GM19025 (cell line): ENCODE measurements around the gene CRYGC.

Experiments used
- ATAC-seq: cut with Tn5 transposase; IDR thresholded peaks from one replicate; pipeline ENCODE4 v1.9.1; 2021; ENCODE audit warnings: mild to moderate bottlenecking, low read depth, moderate library complexity; ENCODE audit not compliant: unreplicated experiment

The CRYGC gene

GRCh38 chr2:208129744-208130711 is at the start of gene CRYGC:
CRYGC (minus strand) TSS chr2:208129828; CDS start chr2:208129792, 36 bp downstream.
- no peak for ATAC-seq

- no peak for ATAC-seq
Measured at GRCh38 chr2:208179028-208179609, 49.5 kb upstream of the CRYGC start.

GRCh38 chr2:208175840-208176153 is 46.2 kb upstream of the CRYGC start:
- ATAC-seq, result no peak

GRCh38 chr2:208175069-208175839 is 45.6 kb upstream of the CRYGC start:
- ATAC-seq, result peak; percentile 99

GRCh38 chr2:208174144-208174543 is 44.5 kb upstream of the CRYGC start:
- no peak for ATAC-seq

GRCh38 chr2:208172125-208172524 is 42.5 kb upstream of the CRYGC start:
- no peak for ATAC-seq

- no peak for ATAC-seq
Measured at GRCh38 chr2:208164951-208165755, 35.5 kb upstream of the CRYGC start.

- no peak for ATAC-seq
Measured at GRCh38 chr2:208163489-208163888, 33.9 kb upstream of the CRYGC start, which contains the start of gene CRYGA. CRYGA (minus strand) TSS chr2:208163589; CDS start chr2:208163556, 33 bp downstream.

- no peak for ATAC-seq
Measured at GRCh38 chr2:208156439-208156838, 26.8 kb upstream of the CRYGC start.

- ATAC-seq, result no peak
Measured at GRCh38 chr2:208153156-208153555, 23.5 kb upstream of the CRYGC start.

- no peak for ATAC-seq
Measured at GRCh38 chr2:208150956-208151355, 21.3 kb upstream of the CRYGC start.

GRCh38 chr2:208150094-208150493 is 20.5 kb upstream of the CRYGC start:
- no peak for ATAC-seq

- no peak for ATAC-seq
Measured at GRCh38 chr2:208148803-208149202, 19.2 kb upstream of the CRYGC start.

- ATAC-seq, result no peak
Measured at GRCh38 chr2:208147759-208148158, 18.1 kb upstream of the CRYGC start.

GRCh38 chr2:208147008-208147407 is 17.4 kb upstream of the CRYGC start:
- no peak for ATAC-seq

- no peak for ATAC-seq
Measured at GRCh38 chr2:208146006-208146405, 16.4 kb upstream of the CRYGC start, which contains the start of gene CRYGB. CRYGB (minus strand) TSS chr2:208146158; CDS start chr2:208146120, 38 bp downstream.

GRCh38 chr2:208142925-208143799 is 13.5 kb upstream of the CRYGC start:
- no peak for ATAC-seq

- ATAC-seq, result no peak
Measured at GRCh38 chr2:208142240-208142924, 12.8 kb upstream of the CRYGC start.

GRCh38 chr2:208139447-208139846 is 9.8 kb upstream of the CRYGC start:
- ATAC-seq, result no peak
